ENCODE data around the gene DNAH6.

The DNAH6 gene

GRCh38 chr2:84701880-84702279 lies 185.6 kb downstream of the DNAH6 start:
- Histone ChIP-seq H3K79me2 (ENCODE audit: low read length) (no peaks in the 10 kb centered on the region), H3K4me3 (ENCODE audit: low read length) (no peak overlapping the region), H3K4me1 (ENCODE audit: low read length) (no peaks in the 10 kb centered on the region), H3K4me2 (ENCODE audit: low read length) (no peak overlapping the region), H3K27ac (ENCODE audit: low read length) (no peak overlapping the region), H4K20me1 (ENCODE audit: insufficient read depth, low read length) (no peaks in the 10 kb centered on the region), H3K9me3 (ENCODE audit: insufficient read depth, low read length) (0 out of 2 replicates have a peak, but pooled peaks cover 8% of the 10 kb centered on the region), H2AFZ (ENCODE audit: low read depth, low read length) (no peak overlapping the region), H3K36me3 (replicated peaks; ENCODE audit: low read depth, low read length) (no peaks in the 10 kb centered on the region), H3K27me3 (ENCODE audit: low read depth, low read length) (no peaks in the 10 kb centered on the region), H3K9ac (ENCODE audit: low read length) (no peak overlapping the region)
- TF ChIP-seq CTCF (IDR thresholded peaks at IDR 0.05; ENCODE audit: low read depth, low read length) (no peak), EZH2phosphoT487 (IDR thresholded peaks at IDR 0.05; ENCODE audit: low read depth) (no peak)

- Histone ChIP-seq H3K4me3 (ENCODE audit: low read length) (no peak overlapping the region), H3K4me1 (ENCODE audit: low read length) (no peaks in the 10 kb centered on the region), H3K36me3 (replicated peaks; ENCODE audit: low read depth, low read length) (no peaks in the 10 kb centered on the region), H4K20me1 (ENCODE audit: insufficient read depth, low read length) (no peaks in the 10 kb centered on the region), H3K79me2 (ENCODE audit: low read length) (no peaks in the 10 kb centered on the region), H3K27me3 (ENCODE audit: low read depth, low read length) (no peaks in the 10 kb centered on the region), H3K4me2 (ENCODE audit: low read length) (no peak overlapping the region), H3K27ac (ENCODE audit: low read length) (no peak overlapping the region), H3K9me3 (ENCODE audit: insufficient read depth, low read length) (0 out of 2 replicates have a peak, but pooled peaks cover 8% of the 10 kb centered on the region), H2AFZ (ENCODE audit: low read depth, low read length) (no peak overlapping the region), H3K9ac (ENCODE audit: low read length) (no peak overlapping the region)
- TF ChIP-seq EZH2phosphoT487 (IDR thresholded peaks at IDR 0.05; ENCODE audit: low read depth) (no peak), CTCF (IDR thresholded peaks at IDR 0.05; ENCODE audit: low read depth, low read length) (no peak)
Measured at GRCh38 chr2:84702941-84703340, 186.6 kb downstream of the DNAH6 start.

GRCh38 chr2:84703831-84704230 lies 187.5 kb downstream of the DNAH6 start:
- no peak overlapping the region for H3K9ac ChIP-seq (ENCODE audit: low read length)
- H3K4me3 ChIP-seq (ENCODE audit: low read length), result no peak overlapping the region
- no peaks in the 10 kb centered on the region for H3K36me3 ChIP-seq (replicated peaks; ENCODE audit: low read depth, low read length)
- H4K20me1 ChIP-seq (ENCODE audit: insufficient read depth, low read length), result no peaks in the 10 kb centered on the region
- no peaks in the 10 kb centered on the region for H3K79me2 ChIP-seq (ENCODE audit: low read length)
- no peaks in the 10 kb centered on the region for H3K4me1 ChIP-seq (ENCODE audit: low read length)
- H3K27me3 ChIP-seq (ENCODE audit: low read depth, low read length), result no peaks in the 10 kb centered on the region
- TF ChIP-seq CTCF (IDR thresholded peaks at IDR 0.05; ENCODE audit: low read depth, low read length) (no peak), EZH2phosphoT487 (IDR thresholded peaks at IDR 0.05; ENCODE audit: low read depth) (no peak)
- H3K9me3 ChIP-seq (ENCODE audit: insufficient read depth, low read length), result 0 out of 2 replicates have a peak, but pooled peaks cover 8% of the 10 kb centered on the region
- no peak overlapping the region for H2AFZ ChIP-seq (ENCODE audit: low read depth, low read length)
- H3K4me2 ChIP-seq (ENCODE audit: low read length), result no peak overlapping the region
- no peak overlapping the region for H3K27ac ChIP-seq (ENCODE audit: low read length)

- Histone ChIP-seq H3K79me2 (ENCODE audit: low read length) (no peaks in the 10 kb centered on the region), H3K4me2 (ENCODE audit: low read length) (no peak overlapping the region), H3K9ac (ENCODE audit: low read length) (no peak overlapping the region), H4K20me1 (ENCODE audit: insufficient read depth, low read length) (no peaks in the 10 kb centered on the region), H3K36me3 (replicated peaks; ENCODE audit: low read depth, low read length) (no peaks in the 10 kb centered on the region), H2AFZ (ENCODE audit: low read depth, low read length) (no peak overlapping the region), H3K27me3 (ENCODE audit: low read depth, low read length) (no peaks in the 10 kb centered on the region), H3K4me1 (ENCODE audit: low read length) (no peaks in the 10 kb centered on the region), H3K9me3 (ENCODE audit: insufficient read depth, low read length) (0 out of 2 replicates have a peak, but pooled peaks cover 8% of the 10 kb centered on the region), H3K4me3 (ENCODE audit: low read length) (no peak overlapping the region), H3K27ac (ENCODE audit: low read length) (no peak overlapping the region)
- no peak for TF ChIP-seq EZH2phosphoT487 (IDR thresholded peaks at IDR 0.05; ENCODE audit: low read depth)
Measured at GRCh38 chr2:84704505-84705244, 188.4 kb downstream of the DNAH6 start.

All from OCI-LY3 (cell line).